HG02759 (cell line): ENCODE measurements around the gene ZXDB.
"Not testable (repeated sequence)": the region's sequence is repeated elsewhere in the genome, so short reads cannot be mapped to it uniquely, and the experiment has no call there.

Experiments used
- ATAC-seq: cut with Tn5 transposase; IDR thresholded peaks from one replicate; pipeline ENCODE4 v1.9.1; 2021; ENCODE audit warnings: mild to moderate bottlenecking, moderate library complexity; ENCODE audit not compliant: unreplicated experiment

ZXDB gene

GRCh38 chrX:57591284-57592159, at the start of gene ZXDB:
ZXDB (plus strand) TSS chrX:57592011; CDS start chrX:57592049, 38 bp downstream.
- peak; percentile 54 for ATAC-seq

GRCh38 chrX:57565198-57565597, 26.6 kb upstream of the ZXDB start:
- no peak for ATAC-seq

- peak; percentile 60 for ATAC-seq
Observed at GRCh38 chrX:57573754-57574153, 18.1 kb upstream of the ZXDB start.

GRCh38 chrX:57582948-57583347, 8.9 kb upstream of the ZXDB start:
- ATAC-seq: not testable (repeated sequence)

- ATAC-seq: no peak
Observed at GRCh38 chrX:57583477-57583876, 8.3 kb upstream of the ZXDB start.

GRCh38 chrX:57586360-57586759, 5.5 kb upstream of the ZXDB start:
- ATAC-seq: no peak

- no peak for ATAC-seq
Observed at GRCh38 chrX:57587062-57587461, 4.7 kb upstream of the ZXDB start.

GRCh38 chrX:57587607-57588006, 4.2 kb upstream of the ZXDB start:
- ATAC-seq: no peak

- peak; percentile 84 for ATAC-seq
Observed at GRCh38 chrX:57592160-57592893, 516 bp downstream of the ZXDB start.

GRCh38 chrX:57592894-57593215, 1.0 kb downstream of the ZXDB start:
- peak; percentile 52 for ATAC-seq

- ATAC-seq: no peak
Observed at GRCh38 chrX:57595381-57595811, 3.6 kb downstream of the ZXDB start.

GRCh38 chrX:57596109-57596508, 4.3 kb downstream of the ZXDB start:
- no peak for ATAC-seq

- ATAC-seq: no peak
Observed at GRCh38 chrX:57596516-57596915, 4.7 kb downstream of the ZXDB start.

- no peak for ATAC-seq
Observed at GRCh38 chrX:57607295-57608187, 15.7 kb downstream of the ZXDB start.

GRCh38 chrX:57613351-57613750, 21.5 kb downstream of the ZXDB start:
- ATAC-seq: not testable (repeated sequence)

GRCh38 chrX:57629438-57629837, 37.6 kb downstream of the ZXDB start:
- ATAC-seq: not testable (repeated sequence)

- no peak for ATAC-seq
Observed at GRCh38 chrX:57640674-57641016, 48.8 kb downstream of the ZXDB start.

GRCh38 chrX:57641338-57641737, 49.5 kb downstream of the ZXDB start:
- no peak for ATAC-seq

- ATAC-seq: no peak
Observed at GRCh38 chrX:57643698-57644097, 51.9 kb downstream of the ZXDB start.

- no peak for ATAC-seq
Observed at GRCh38 chrX:57647020-57647419, 55.2 kb downstream of the ZXDB start.
